HG03457 (cell line): ENCODE results near the gene HGS.
"Not testable (repeated sequence)": the region's sequence is repeated elsewhere in the genome, so short reads cannot be mapped to it uniquely, and the experiment has no call there.

Experiments
- ATAC-seq: cut with Tn5 transposase; IDR thresholded peaks from one replicate; pipeline ENCODE4 v1.9.1; 2021; ENCODE audit warnings: moderate number of reproducible peaks; ENCODE audit not compliant: unreplicated experiment

Gene HGS

DNA sequence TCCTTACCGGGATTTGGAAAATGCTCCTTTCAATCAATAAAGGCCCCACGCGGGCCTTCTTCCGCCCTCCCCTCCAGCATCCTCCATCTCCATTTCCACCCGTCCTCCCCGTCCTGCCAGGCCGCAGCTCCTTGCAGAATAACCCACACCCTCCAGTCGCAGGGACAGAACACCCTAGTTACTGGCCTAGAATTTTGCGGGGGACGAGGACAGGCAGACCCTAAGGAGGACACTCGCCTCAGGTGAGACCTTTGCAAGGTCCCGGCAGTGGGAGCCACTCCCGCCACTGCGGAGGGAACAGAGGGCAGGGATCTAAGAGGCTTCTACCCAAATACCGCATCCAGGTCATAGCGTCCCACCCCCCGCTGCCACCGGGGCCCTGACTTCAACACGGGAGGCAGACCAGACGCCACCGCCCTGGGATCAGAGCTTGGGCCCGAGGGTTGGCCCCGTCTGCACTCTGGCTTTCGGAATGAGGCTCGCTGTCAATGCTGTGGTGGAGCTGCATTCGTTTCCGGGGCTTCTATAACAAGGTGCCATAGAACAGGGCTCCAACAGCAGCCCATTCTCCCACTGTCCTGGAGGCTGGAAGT, 55.1 kb downstream of the HGS start:
- ATAC-seq = no peak

DNA sequence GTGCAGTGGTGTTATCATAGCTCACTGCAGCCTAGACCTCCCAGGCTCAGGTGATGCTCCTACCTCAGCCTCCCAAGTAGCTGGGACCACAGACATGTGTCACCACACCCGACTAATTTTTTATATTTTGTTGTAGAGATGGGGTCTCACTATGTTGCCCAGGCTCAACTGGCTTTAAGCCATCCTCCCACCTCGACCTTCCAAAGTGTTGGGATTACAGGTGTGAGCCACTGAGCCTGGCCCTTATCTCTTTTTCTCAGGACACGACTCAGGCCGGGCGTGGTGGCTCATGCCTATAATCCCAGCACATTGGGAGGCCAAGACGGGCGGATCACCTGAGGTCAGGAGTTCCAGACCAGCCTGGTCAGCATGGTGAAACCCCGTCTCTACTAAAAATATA, 55.8 kb downstream of the HGS start:
- not testable (repeated sequence) for ATAC-seq

DNA sequence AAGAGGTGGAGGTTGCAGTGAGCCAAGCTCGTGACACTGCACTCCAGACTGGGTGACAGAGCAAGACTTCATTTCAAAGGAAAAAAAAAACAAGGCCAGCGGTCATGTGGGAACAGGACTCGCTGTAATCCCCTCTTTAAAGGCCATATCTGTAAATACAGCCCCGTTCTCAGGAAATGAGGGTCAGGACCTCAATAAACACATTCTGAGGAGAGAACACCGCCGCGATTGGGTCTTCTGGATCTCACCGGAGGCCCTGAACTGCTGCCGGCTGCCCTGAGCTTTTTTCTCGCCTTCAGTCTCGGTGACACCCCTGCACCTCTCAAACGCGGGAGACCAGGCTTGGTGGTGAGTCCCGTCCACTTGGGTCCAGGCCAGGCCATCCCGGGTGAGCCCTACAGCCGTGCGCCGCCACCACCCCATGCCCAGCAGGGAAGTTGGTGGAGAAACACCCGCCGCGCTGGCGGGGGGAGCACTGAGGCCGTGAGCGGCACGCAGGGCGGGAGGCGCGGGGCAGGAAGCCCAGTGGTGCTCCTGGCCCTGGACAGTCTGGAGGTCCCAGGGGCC, 56.7 kb downstream of the HGS start:
- ATAC-seq = no peak

DNA sequence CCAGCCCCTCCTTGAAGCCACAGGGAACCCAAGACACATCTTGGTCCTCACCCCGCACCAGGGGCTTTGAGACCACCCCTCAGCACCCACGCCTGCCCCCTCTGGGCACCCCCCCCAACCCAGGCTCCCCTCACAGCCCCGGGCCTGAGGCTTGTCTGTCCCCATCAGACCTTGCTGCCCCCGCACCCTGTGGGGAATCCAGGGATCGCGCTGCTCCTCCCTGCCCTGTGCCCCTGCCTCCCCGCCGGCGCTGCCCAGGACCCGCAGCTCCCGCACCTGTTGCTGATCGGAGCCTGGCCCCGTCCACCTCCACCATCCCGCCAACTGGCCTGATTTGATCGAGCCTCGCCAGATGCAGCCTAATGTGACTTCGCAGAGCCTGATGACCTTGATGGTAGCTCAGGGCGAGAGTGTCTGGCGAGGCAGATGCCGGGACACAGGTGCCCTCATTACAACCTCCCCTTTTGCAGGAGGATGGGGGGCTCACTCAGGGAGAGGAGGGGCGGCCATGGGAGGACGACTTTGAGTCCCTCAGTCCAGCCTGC, 57.3 kb downstream of the HGS start:
- ATAC-seq = no peak

DNA sequence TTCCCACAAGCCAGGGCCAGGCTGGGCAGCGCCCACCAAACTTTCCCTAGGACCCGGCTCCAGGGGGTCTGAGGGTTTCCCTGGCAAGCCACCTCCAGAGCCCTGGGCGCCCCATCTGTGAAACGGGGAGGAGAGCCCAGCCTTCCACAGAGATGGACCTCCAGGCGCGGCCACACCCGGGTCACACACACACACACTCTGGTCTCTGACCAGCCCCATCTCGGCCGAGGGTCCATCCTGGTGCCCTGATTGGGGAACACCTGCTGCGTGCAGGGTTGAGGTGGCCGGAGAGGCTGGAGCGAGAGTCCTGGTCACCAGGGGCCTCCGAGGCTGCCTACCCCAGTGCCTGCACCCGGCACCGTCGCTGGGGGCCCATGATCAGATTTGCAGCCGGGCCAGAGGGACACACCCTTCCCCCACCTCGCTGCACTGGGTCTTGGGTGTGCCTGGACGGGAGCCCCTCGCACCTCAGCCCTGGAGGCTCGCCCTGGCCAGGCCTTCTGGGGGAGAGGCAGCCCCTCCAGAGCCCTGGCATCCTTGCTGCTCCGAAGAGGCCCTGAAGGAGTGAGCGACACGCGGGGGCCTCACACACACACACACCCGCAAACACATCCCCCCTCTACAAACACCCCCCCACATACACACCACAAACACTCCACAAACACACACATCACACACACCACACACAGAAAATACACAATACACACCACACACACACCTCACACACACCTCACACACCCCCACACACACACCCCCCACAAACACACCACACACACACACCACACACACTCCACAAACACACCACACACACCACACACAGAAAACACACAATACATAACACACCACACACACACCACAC, 58.0 kb downstream of the HGS start:
- no peak for ATAC-seq
